Panc1 (cell line): ENCODE results near the gene CFAP45.

Experiments used
- CTCF ChIP-seq: fragments of 450-650 bp; IDR thresholded peaks from 2 replicates; pipeline ENCODE4 v1.5.1; 2017; ENCODE audit warnings: mild to moderate bottlenecking
- POLR2AphosphoS5 ChIP-seq: IDR thresholded peaks from 2 replicates; pipeline ENCODE4 v1.6.1; 2012; ENCODE audit warnings: mild to moderate bottlenecking, low read depth, low read length, moderate library complexity

DNA sequence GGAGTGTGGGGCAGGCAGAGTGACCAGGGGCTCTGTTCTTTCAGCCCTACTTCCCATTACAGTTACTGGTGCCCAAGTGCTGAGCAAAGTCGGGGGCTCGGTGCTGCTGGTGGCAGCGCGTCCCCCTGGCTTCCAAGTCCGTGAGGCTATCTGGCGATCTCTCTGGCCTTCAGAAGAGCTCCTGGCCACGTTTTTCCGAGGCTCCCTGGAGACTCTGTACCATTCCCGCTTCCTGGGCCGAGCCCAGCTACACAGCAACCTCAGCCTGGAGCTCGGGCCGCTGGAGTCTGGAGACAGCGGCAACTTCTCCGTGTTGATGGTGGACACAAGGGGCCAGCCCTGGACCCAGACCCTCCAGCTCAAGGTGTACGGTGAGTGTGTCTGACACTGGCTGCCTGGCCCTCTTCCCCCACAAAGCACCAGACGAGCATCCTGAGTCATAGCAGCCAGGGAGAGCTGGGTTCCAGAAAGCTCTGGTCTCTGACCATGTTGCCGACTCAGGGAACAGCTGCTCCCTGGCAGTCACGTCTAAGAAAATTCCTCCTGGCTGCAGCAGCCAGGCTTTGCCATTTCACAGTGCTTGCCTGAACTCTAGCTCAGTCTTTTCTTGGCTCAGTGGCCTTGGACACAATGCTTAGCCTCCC lies 70.0 kb downstream of the CFAP45 start:
- TF ChIP-seq POLR2AphosphoS5 = no peak
- no peak for TF ChIP-seq CTCF
